Trophoblast cell (in vitro differentiated cells and primary cell): Measurements from ENCODE around the gene ANKDD1B.

Experiments
- DNase-seq, 2 donors: peaks; one replicate each; pipeline ENCODE4 v3.0.0-alpha.2; 2016
- H2AFZ ChIP-seq: 2 replicates; pipeline ENCODE4 v1.6.1; 2013; ENCODE audit warnings: low read length, moderate library complexity, mild to moderate bottlenecking; ENCODE audit not compliant: insufficient read depth, poor library complexity
- H2AK5ac ChIP-seq: 2 replicates; pipeline ENCODE4 v1.6.1; 2013; ENCODE audit warnings: mild to moderate bottlenecking, low read length
- H2BK120ac ChIP-seq: 2 replicates; pipeline ENCODE4 v1.6.1; 2013; ENCODE audit warnings: low read length, mild to moderate bottlenecking, moderate library complexity; ENCODE audit not compliant: insufficient read depth, poor library complexity
- H2BK12ac ChIP-seq: 2 replicates; pipeline ENCODE4 v1.6.1; 2013; ENCODE audit warnings: mild to moderate bottlenecking, low read length, moderate library complexity
- H2BK5ac ChIP-seq: 2 replicates; pipeline ENCODE4 v1.6.1; 2013; ENCODE audit warnings: low read length, low read depth, moderate library complexity, mild to moderate bottlenecking; ENCODE audit not compliant: poor library complexity
- H3K14ac ChIP-seq: 2 replicates; pipeline ENCODE4 v1.6.1; 2013; ENCODE audit warnings: mild to moderate bottlenecking, low read length
- H3K18ac ChIP-seq: 2 replicates; pipeline ENCODE4 v1.6.1; 2013; ENCODE audit warnings: mild to moderate bottlenecking, low read length
- H3K23ac ChIP-seq: 2 replicates; pipeline ENCODE4 v1.6.1; 2013; ENCODE audit warnings: low read length
- H3K27ac ChIP-seq: 2 replicates; pipeline ENCODE4 v1.5.1; 2013; ENCODE audit warnings: low read depth, mild to moderate bottlenecking, inconsistent platforms, low read length, moderate library complexity
- H3K27me3 ChIP-seq: 2 replicates; pipeline ENCODE4 v1.6.1; 2013; ENCODE audit warnings: inconsistent platforms, mild to moderate bottlenecking, low read length, moderate library complexity; ENCODE audit not compliant: insufficient read depth
- H3K36me3 ChIP-seq, 2 experiments: 1 replicate in 1 of 2; 2 replicates in 1 of 2; pipeline ENCODE4 v1.6.1; 2013; ENCODE audit warnings: low read length in 2 of 2, mild to moderate bottlenecking in 2 of 2, moderate library complexity in 1 of 2; ENCODE audit not compliant: insufficient read depth in 2 of 2, control insufficient read depth in 1 of 2
- H3K4ac ChIP-seq: 2 replicates; pipeline ENCODE4 v1.6.1; 2013; ENCODE audit warnings: low read depth, mild to moderate bottlenecking, low read length, moderate library complexity
- H3K4me1 ChIP-seq, 2 experiments: 1 replicate in 1 of 2; 2 replicates in 1 of 2; pipeline ENCODE4 v1.6.1; 2013; ENCODE audit warnings: low read length in 2 of 2, mild to moderate bottlenecking in 2 of 2, moderate library complexity in 1 of 2; ENCODE audit not compliant: insufficient read depth in 2 of 2, control insufficient read depth in 1 of 2
- H3K4me2 ChIP-seq: 2 replicates; pipeline ENCODE4 v1.6.1; 2013; ENCODE audit warnings: inconsistent platforms, mild to moderate bottlenecking, low read length, moderate library complexity
- H3K4me3 ChIP-seq: 2 replicates; pipeline ENCODE4 v1.5.1; 2013; ENCODE audit warnings: mild to moderate bottlenecking, low read depth, low read length, inconsistent platforms
- H3K79me1 ChIP-seq: one replicate; pipeline ENCODE4 v1.6.1; 2013; ENCODE audit warnings: low read length
- H3K79me2 ChIP-seq: 2 replicates; pipeline ENCODE4 v1.6.1; 2013; ENCODE audit warnings: low read length, mild to moderate bottlenecking; ENCODE audit not compliant: control insufficient read depth, insufficient read depth, poor library complexity
- H3K9ac ChIP-seq: 2 replicates; pipeline ENCODE4 v1.6.1; 2013; ENCODE audit warnings: mild to moderate bottlenecking, low read length
- H3K9me3 ChIP-seq: 2 replicates; pipeline ENCODE4 v1.6.1; 2013; ENCODE audit warnings: low read depth, mild to moderate bottlenecking, control low read depth, inconsistent platforms, low read length; ENCODE audit not compliant: insufficient read depth
- H4K12ac ChIP-seq: 2 replicates; pipeline ENCODE4 v1.6.1; 2013; ENCODE audit warnings: low read depth, mild to moderate bottlenecking, low read length, moderate library complexity
- H4K8ac ChIP-seq: 2 replicates; pipeline ENCODE4 v1.6.1; 2013; ENCODE audit warnings: low read depth, mild to moderate bottlenecking, low read length, moderate library complexity
- H4K91ac ChIP-seq: one replicate; pipeline ENCODE4 v1.6.1; 2013; ENCODE audit warnings: low read depth, mild to moderate bottlenecking, low read length, moderate library complexity
- WGBS: extraction: QIAGEN DNeasy Blood & Tissue Kit; methylation state at CpG from one replicate; pipeline ENCODE4 v1.1.7; 2013; ENCODE audit warnings: missing lambda C conversion rate; ENCODE audit not compliant: insufficient read length, insufficient coverage; ENCODE audit errors: extremely low coverage; 5-methylcytosine and 5-hydroxymethylcytosine counted together

Gene ANKDD1B

GRCh38 chr5:75706775-75707174, 95.5 kb downstream of the ANKDD1B start:
- H3K14ac ChIP-seq: no peak overlapping the region
- no peak overlapping the region for H3K4me3 ChIP-seq
- peaks cover 3% of the 10 kb centered on the region in 2 experiments for H3K36me3 ChIP-seq
- H2BK5ac ChIP-seq: no peak overlapping the region
- H3K27me3 ChIP-seq: no peaks in the 10 kb centered on the region
- H3K9me3 ChIP-seq: no peaks in the 10 kb centered on the region
- H4K12ac ChIP-seq: no peak overlapping the region
- no peak overlapping the region for H4K91ac ChIP-seq
- no peak overlapping the region for H4K8ac ChIP-seq
- H3K4ac ChIP-seq: no peak overlapping the region
- no CpG with 5 or more reads among the region's 3 CpGs for WGBS
- H2BK120ac ChIP-seq: no peak overlapping the region
- H3K18ac ChIP-seq: no peak overlapping the region
- H3K4me2 ChIP-seq: no peak overlapping the region
- no peak overlapping the region for H3K9ac ChIP-seq
- H3K4me1 ChIP-seq: no peaks in the 10 kb centered on the region
- H3K79me1 ChIP-seq: no peaks in the 10 kb centered on the region
- H2BK12ac ChIP-seq: no peak overlapping the region
- DNase-seq: no peak
- no peak overlapping the region for H3K23ac ChIP-seq
- no peak overlapping the region for H3K27ac ChIP-seq
- no peak overlapping the region for H2AK5ac ChIP-seq
- H3K79me2 ChIP-seq: no peaks in the 10 kb centered on the region
- no peak overlapping the region for H2AFZ ChIP-seq

- Histone ChIP-seq H3K4me2 (no peak overlapping the region), H4K91ac (no peak overlapping the region), H4K8ac (no peak overlapping the region), H2BK5ac (no peak overlapping the region), H3K18ac (no peak overlapping the region), H3K14ac (no peak overlapping the region), H4K12ac (no peak overlapping the region), H2AK5ac (no peak overlapping the region), H3K4ac (no peak overlapping the region), H2AFZ (no peak overlapping the region), H3K79me2 (no peaks in the 10 kb centered on the region), H3K23ac (no peak overlapping the region), H2BK12ac (no peak overlapping the region), H3K9ac (no peak overlapping the region), H3K9me3 (no peaks in the 10 kb centered on the region), H3K4me1 (no peaks in the 10 kb centered on the region), H3K36me3 (peaks cover 2 to 3% of the 10 kb centered on the region in 2 experiments), H3K27me3 (no peaks in the 10 kb centered on the region), H3K27ac (no peak overlapping the region), H3K4me3 (no peak overlapping the region), H2BK120ac (no peak overlapping the region), H3K79me1 (no peaks in the 10 kb centered on the region)
- no peak for DNase-seq
- WGBS: no CpG with 5 or more reads among the region's 1 CpG
These were observed 96.8 kb downstream of the ANKDD1B start for GRCh38 chr5:75707911-75708509.

- WGBS: no CpG with 5 or more reads among the region's 1 CpG
- no peak overlapping the region for H2AFZ ChIP-seq
- H3K4me1 ChIP-seq: no peaks in the 10 kb centered on the region
- H3K23ac ChIP-seq: no peak overlapping the region
- no peak overlapping the region for H2AK5ac ChIP-seq
- H2BK5ac ChIP-seq: no peak overlapping the region
- no peak overlapping the region for H2BK12ac ChIP-seq
- no peaks in the 10 kb centered on the region for H3K79me2 ChIP-seq
- no peak for DNase-seq
- no peaks in the 10 kb centered on the region for H3K9me3 ChIP-seq
- no peak overlapping the region for H3K4me3 ChIP-seq
- H3K4ac ChIP-seq: no peak overlapping the region
- H3K27me3 ChIP-seq: no peaks in the 10 kb centered on the region
- no peak overlapping the region for H4K91ac ChIP-seq
- no peak overlapping the region for H3K4me2 ChIP-seq
- H3K14ac ChIP-seq: no peak overlapping the region
- no peak overlapping the region for H3K18ac ChIP-seq
- H4K8ac ChIP-seq: no peak overlapping the region
- no peak overlapping the region for H3K27ac ChIP-seq
- H2BK120ac ChIP-seq: no peak overlapping the region
- H3K36me3 ChIP-seq: peaks cover 0 to 2% of the 10 kb centered on the region in 2 experiments
- no peak overlapping the region for H3K9ac ChIP-seq
- no peak overlapping the region for H4K12ac ChIP-seq
- H3K79me1 ChIP-seq: no peaks in the 10 kb centered on the region
These were observed 99.4 kb downstream of the ANKDD1B start for GRCh38 chr5:75710637-75711036.

- H2BK120ac ChIP-seq: no peak overlapping the region
- no peak overlapping the region for H2AFZ ChIP-seq
- H3K9ac ChIP-seq: no peak overlapping the region
- no peaks in the 10 kb centered on the region for H3K79me1 ChIP-seq
- no peak overlapping the region for H4K8ac ChIP-seq
- H3K79me2 ChIP-seq: no peaks in the 10 kb centered on the region
- no peak overlapping the region for H3K23ac ChIP-seq
- H3K4me1 ChIP-seq: no peaks in the 10 kb centered on the region
- no peak overlapping the region for H3K14ac ChIP-seq
- DNase-seq: no peak
- H2BK5ac ChIP-seq: no peak overlapping the region
- H3K27ac ChIP-seq: no peak overlapping the region
- H2BK12ac ChIP-seq: no peak overlapping the region
- H3K4ac ChIP-seq: no peak overlapping the region
- no peak overlapping the region for H3K18ac ChIP-seq
- H4K12ac ChIP-seq: no peak overlapping the region
- no peaks in the 10 kb centered on the region for H3K9me3 ChIP-seq
- H3K27me3 ChIP-seq: no peaks in the 10 kb centered on the region
- H2AK5ac ChIP-seq: no peak overlapping the region
- WGBS: no CpG with 5 or more reads among the region's 1 CpG
- no peak overlapping the region for H3K4me3 ChIP-seq
- H4K91ac ChIP-seq: no peak overlapping the region
- no peak overlapping the region for H3K4me2 ChIP-seq
- peaks cover 0 to 2% of the 10 kb centered on the region in 2 experiments for H3K36me3 ChIP-seq
These were observed 99.9 kb downstream of the ANKDD1B start for GRCh38 chr5:75711151-75711550.
